ENCODE measurements around the gene DCBLD2. TPM values are rescaled to one million over a fixed set of nuclear protein-coding genes. Genes with fewer than 3 reads are reported as not detected.

The DCBLD2 gene
- total and polyA plus RNA-seq, 11 donors = 10.9 to 76.6 (median 62.0) TPM

DNA sequence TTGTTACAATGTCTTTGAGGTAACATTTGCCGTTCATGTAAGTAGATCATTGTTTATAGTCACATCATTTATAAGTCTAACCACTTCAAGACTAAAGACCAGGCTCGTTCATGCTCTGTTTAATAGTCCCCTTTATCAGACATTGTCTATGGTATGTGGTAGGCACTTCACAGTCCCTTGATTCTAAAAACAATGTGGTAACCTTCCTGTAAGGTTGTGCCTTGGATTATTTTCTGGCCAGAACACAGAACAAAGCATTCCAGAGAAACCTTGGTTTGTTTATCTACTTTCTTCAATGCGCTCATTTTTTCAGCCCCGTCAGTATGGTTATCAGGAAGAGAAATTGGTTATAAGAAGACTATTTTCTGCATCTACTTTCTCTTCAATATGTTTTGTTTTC, 154.6 kb downstream of the DCBLD2 start:
- no peaks in the 10 kb centered on the region for H3K9me3 ChIP-seq
- 39 to 55% (median 49%) methylated on average over 4 of the region's 4 CpGs for WGBS, 4 donors
- peak in 1 of 4 donors; percentile 51 for ATAC-seq
- intact Hi-C loops (cut with DNase I) = no loop called here
- TF ChIP-seq, protein P1, sequence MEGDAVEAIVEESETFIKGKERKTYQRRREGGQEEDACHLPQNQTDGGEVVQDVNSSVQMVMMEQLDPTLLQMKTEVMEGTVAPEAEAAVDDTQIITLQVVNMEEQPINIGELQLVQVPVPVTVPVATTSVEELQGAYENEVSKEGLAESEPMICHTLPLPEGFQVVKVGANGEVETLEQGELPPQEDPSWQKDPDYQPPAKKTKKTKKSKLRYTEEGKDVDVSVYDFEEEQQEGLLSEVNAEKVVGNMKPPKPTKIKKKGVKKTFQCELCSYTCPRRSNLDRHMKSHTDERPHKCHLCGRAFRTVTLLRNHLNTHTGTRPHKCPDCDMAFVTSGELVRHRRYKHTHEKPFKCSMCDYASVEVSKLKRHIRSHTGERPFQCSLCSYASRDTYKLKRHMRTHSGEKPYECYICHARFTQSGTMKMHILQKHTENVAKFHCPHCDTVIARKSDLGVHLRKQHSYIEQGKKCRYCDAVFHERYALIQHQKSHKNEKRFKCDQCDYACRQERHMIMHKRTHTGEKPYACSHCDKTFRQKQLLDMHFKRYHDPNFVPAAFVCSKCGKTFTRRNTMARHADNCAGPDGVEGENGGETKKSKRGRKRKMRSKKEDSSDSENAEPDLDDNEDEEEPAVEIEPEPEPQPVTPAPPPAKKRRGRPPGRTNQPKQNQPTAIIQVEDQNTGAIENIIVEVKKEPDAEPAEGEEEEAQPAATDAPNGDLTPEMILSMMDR (IDR thresholded peaks at IDR 0.05) = no peak
- no peak for TF ChIP-seq POLR2A (IDR thresholded peaks at IDR 0.05)
- H3K4me1 ChIP-seq = peaks cover 0 to 58% (median 28%) of the 10 kb centered on the region in 12 donors
- no peaks in the 10 kb centered on the region for H3K36me3 ChIP-seq
- peak overlapping the region in 1 of 12 donors; percentile 2 for H3K4me3 ChIP-seq
- DNase-seq = no peak
- no peaks in the 10 kb centered on the region for H3K27me3 ChIP-seq
- peak overlapping the region; percentile 35 to 77 (median 66) for H3K27ac ChIP-seq

DNA sequence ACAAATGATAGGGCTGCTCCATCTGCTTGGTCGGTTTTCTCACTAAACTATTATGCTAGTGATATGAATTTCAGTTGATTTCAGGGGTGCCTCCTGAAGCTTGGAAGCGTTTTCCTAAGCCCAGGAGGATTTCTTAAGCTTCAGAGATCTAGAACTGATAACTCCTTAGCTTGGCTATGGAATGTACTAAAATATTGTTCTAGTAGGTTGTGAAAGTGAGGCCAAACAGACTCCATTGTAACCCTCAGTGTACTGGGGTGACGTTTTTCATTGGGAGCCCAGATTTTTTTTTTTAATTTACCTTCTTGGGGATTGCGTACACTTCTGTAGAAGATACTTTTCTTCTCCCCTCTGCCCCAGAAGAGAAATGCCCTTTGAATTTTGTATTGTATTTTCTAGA, 155.4 kb downstream of the DCBLD2 start:
- Histone ChIP-seq H3K4me3 (no peak overlapping the region), H3K9me3 (no peaks in the 10 kb centered on the region), H3K4me1 (peaks cover 0 to 64% (median 30%) of the 10 kb centered on the region in 12 donors), H3K27ac (peak overlapping the region in 9 of 12 donors; percentile 8 to 77 (median 67)), H3K36me3 (no peaks in the 10 kb centered on the region), H3K27me3 (no peaks in the 10 kb centered on the region)
- ATAC-seq = no peak
- WGBS, 4 donors = 82 to 87% (median 84%) methylated on average over 4 of the region's 4 CpGs
- no peak for DNase-seq
- intact Hi-C loops (cut with DNase I) = no loop called here
- no peak for TF ChIP-seq POLR2A (IDR thresholded peaks at IDR 0.05)
- TF ChIP-seq, protein P1 (IDR thresholded peaks at IDR 0.05) = no peak

Other genes with a start within 250 kb of the DCBLD2 start
- 10 to 100 TPM; 35.3 to 91.1 (median 64.5) TPM for gene ST3GAL6, start 138.4 kb downstream of the DCBLD2 start, total RNA-seq
- gene ST3GAL6, start 138.4 kb downstream of the DCBLD2 start, polyA plus RNA-seq = 10 to 100 TPM; 37.3 to 95.9 TPM

Measured in heart left ventricle (tissue), 16 donors.